ENCODE measurements around the gene SYPL1.
A peak's percentile ranks its signal among the peaks of the same experiment; 100 is the strongest.

Gene SYPL1

DNA sequence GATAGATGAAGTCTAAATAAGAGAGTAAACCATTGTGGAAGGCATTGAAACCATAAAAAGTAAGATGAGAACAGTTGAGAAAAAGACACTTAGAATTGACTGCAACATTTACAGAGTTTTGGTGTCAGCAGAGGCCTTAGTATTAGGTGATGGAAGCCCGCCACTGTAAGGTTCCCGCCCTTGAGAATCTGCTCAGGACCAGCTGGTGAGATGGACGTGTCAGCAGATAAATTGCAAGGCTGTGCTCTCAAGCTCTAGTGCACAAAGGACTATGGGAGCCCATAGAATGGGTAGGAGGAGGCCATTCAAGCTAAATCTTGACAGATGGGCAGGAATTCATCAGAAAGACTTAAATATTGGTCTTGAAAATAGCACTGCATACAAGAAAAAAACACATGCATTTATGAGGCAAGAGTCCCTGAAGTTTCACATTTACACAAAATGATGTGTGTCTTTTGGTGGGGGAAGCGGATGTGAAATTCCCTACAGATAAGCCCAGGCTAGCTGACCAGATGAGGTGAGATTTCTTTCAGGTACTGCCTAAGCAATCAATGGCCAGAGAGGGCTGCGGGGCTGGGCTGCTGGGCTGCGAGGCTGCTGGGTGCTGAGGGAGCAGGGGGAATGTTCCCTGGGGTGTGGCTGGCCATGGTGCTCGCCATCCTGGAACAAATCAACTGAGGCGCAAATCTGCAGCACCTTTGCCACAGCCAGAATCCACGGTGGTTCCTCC is 42.5 kb downstream of the SYPL1 start:
- H3K27me3 Mint-ChIP-seq = no peaks in the 10 kb centered on the region
- peak overlapping the region; percentile 97 for H3K27ac Mint-ChIP-seq
- H3K4me1 Mint-ChIP-seq = peaks cover 90% of the 10 kb centered on the region
- no peak overlapping the region for H3K4me3 Mint-ChIP-seq
- H3K9me3 Mint-ChIP-seq = no peaks in the 10 kb centered on the region
- H3K36me3 Mint-ChIP-seq = no peaks in the 10 kb centered on the region
- ATAC-seq = no peak

DNA sequence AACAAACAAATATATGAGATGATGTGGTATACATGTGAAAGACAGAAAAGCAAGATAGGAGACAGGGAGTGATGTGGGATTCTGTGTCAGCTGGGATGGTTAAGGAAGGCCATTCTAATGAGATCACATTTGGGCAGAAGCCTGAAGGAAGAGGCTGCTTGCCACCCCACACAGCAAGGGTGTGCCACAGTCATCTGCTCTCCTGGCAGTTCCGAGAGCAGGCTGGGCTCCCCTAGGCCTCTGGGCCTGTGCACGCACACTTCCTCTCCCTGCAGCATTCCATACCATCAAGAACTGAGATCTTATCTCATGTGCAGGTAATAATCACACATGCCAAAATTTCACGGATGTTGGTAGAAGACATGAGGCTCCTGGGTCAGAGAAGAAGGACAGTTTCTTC is 43.1 kb downstream of the SYPL1 start:
- H3K27me3 Mint-ChIP-seq = no peaks in the 10 kb centered on the region
- no peak overlapping the region for H3K4me3 Mint-ChIP-seq
- H3K36me3 Mint-ChIP-seq = no peaks in the 10 kb centered on the region
- H3K27ac Mint-ChIP-seq = peak overlapping the region; percentile 97
- H3K4me1 Mint-ChIP-seq = peaks cover 90% of the 10 kb centered on the region
- no peak for ATAC-seq
- H3K9me3 Mint-ChIP-seq = no peaks in the 10 kb centered on the region

DNA sequence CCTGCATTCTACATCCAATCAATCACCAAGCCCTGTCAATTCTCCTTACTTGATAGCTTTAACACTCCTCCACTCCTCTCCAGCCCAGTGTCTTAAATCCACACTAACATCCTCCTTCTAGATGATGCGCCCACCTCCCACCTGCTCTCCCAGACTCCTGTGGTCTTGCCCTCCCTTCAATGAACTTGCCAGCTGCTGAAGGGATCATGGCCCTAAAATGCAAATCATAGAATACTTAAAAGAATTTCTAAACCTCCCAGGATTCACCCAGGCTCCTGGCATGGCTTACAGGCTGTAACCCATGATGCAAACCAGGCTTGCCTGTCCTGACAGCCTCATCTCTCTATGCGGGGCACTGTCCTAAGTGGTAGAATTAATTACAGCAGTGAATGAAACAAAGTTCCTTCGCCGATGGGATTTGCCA is 43.6 kb downstream of the SYPL1 start:
- Mint-ChIP-seq H3K4me1 (peaks cover 89% of the 10 kb centered on the region), H3K27me3 (no peaks in the 10 kb centered on the region), H3K27ac (peak overlapping the region; percentile 97), H3K36me3 (no peaks in the 10 kb centered on the region), H3K9me3 (no peaks in the 10 kb centered on the region), H3K4me3 (no peak overlapping the region)
- no peak for ATAC-seq

DNA sequence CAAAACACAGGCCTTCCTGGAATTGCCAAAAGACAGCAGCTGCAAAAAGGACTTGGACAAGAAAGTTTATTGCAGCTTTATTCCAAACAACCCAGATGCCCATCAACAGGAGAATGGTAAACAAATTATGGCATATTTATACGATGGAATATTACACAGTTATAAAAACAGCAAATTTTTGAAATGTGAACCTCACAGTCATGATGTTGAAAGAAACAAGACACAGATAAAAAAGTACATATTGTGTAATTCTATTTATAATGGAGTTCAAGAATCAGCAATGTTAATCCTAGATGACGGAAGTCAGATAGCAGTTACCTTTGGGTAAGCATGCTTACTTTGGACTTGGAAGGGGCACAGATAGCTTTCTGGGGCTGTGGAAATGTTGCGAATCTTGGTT is 44.4 kb downstream of the SYPL1 start:
- no peaks in the 10 kb centered on the region for H3K27me3 Mint-ChIP-seq
- H3K9me3 Mint-ChIP-seq = no peaks in the 10 kb centered on the region
- H3K27ac Mint-ChIP-seq = peak overlapping the region; percentile 97
- H3K4me1 Mint-ChIP-seq = peaks cover 89% of the 10 kb centered on the region
- no peak for ATAC-seq
- no peak overlapping the region for H3K4me3 Mint-ChIP-seq
- no peaks in the 10 kb centered on the region for H3K36me3 Mint-ChIP-seq

DNA sequence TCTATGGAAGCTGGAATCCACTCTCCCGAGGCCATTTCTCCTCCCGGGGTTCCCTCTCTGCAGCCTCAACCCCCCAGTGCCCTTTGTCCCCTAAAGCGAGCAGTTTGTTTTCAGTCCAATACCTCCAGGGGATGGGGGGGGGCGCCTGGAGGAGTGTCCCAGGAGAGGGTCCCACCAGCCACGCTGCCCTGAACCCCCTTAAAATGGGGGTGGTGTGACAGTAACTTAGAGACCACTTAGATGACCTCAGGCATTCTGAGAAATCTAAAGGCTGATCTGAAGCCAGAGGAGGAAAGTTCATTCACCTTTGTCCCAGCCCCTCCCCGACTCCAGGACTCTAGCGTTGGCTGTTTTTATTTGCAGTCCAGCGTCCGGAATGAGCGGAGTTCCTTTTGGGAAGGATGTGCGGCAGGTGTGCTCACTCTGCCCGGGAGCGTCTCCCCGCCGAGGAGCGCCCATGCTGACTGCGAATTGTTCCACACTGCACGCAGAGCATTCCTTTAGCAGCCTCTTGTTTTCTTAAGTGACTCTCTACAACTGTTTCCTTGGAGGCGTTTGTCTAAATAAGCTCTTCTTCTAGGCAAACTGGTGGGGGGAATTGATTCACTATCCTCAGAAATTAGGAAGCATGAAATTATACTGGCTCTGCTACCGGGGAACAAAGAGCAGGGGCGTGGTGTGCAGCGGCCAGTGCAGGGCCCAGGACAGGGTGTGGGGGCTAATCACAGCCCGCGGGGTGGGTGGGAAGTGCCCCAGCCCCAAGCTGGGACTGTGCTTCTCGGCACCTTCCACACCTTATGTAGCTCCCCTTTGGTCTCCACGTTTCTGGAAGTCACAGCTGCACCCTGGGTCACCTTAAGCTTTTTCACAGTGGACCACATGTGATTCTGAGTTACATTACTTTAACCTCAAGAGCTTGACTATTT is 46.3 kb downstream of the SYPL1 start:
- Mint-ChIP-seq H3K36me3 (no peaks in the 10 kb centered on the region), H3K9me3 (no peaks in the 10 kb centered on the region), H3K4me3 (no peak overlapping the region), H3K4me1 (peaks cover 89% of the 10 kb centered on the region), H3K27ac (peak overlapping the region; percentile 78), H3K27me3 (no peaks in the 10 kb centered on the region)
- ATAC-seq = no peak

DNA sequence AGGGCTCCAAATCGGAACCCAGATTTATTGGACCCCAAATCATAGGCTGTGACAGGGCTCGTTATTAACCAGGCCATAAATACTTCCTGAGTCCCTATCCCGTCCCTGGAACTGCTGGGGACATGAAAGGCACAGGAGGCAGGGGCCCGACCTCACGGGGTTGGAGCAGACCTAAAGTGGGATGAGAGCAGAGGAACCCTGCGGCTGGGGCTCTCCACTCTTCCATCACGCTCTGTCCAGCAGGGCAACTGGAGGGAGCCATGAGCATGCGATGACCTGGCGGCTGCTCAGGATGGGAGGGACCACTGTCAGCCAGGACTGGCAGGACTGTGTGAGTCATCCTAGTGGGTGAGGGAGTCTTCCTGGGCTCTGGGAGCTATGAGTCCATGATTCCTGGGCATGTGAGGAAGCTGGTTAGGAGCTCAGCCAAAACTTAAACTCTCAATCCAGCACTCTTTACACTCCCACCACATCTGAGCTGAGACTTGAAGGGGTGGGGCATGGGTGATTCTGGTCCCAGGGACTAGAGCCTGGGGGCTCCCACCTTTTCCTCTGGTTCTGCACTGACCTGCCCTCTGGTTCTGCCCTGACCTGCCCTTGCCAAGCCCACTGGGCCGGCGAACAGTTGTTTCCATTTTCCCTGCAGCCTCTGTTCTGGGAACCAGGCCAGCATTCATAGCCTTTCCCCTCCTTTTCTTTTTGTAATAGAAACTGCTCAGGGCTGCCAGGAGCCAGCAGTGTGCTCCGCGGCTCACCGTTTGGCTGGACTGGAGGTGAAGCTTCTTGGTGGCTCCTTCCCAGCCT is 47.1 kb downstream of the SYPL1 start:
- Mint-ChIP-seq H3K4me3 (no peak overlapping the region), H3K27me3 (no peaks in the 10 kb centered on the region), H3K9me3 (no peaks in the 10 kb centered on the region), H3K36me3 (no peaks in the 10 kb centered on the region), H3K4me1 (peaks cover 89% of the 10 kb centered on the region), H3K27ac (peak overlapping the region; percentile 78)
- no peak for ATAC-seq

DNA sequence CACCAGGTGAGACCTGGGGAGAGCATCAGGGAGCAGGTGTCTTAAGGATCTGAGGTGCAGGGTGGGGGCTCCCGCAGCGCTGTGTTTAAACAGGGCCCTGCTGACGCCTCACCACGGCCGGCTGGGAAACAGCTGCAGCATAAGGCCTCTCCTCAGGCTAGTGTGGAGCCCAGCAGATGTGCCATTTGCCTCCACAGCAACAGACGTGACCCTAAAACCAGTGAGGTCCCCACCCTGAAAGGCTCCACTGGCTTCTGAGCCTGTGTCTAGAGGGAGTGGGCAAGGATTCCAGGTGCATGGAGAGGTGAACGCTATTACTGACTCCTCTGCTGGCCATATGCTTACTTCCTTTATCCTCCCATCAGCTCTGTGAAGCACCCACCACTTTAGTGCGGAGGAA is 47.8 kb downstream of the SYPL1 start:
- no peak for ATAC-seq
- Mint-ChIP-seq H3K4me3 (no peak overlapping the region), H3K27ac (peak overlapping the region; percentile 78), H3K36me3 (no peaks in the 10 kb centered on the region), H3K27me3 (no peaks in the 10 kb centered on the region), H3K4me1 (peaks cover 89% of the 10 kb centered on the region), H3K9me3 (no peaks in the 10 kb centered on the region)

DNA sequence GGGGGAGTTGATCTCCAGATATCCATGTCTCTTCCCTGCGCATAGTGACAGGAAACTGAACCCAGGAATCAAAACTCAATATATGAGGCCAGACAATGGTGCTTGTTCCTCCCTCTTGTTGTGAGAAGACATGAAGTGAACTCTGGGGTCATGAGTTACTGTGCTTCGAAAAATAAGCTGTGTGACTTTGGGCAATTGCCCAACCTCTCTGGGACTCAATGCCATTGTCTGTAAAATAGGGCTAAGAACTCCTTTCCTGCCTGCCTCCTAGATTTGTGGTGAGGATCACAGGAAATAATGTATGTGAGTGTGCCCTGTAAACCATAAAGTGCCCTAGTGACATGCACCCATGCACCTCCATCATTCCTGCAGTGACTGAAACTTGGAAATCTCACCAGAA is 48.4 kb downstream of the SYPL1 start:
- Mint-ChIP-seq H3K27ac (peak overlapping the region; percentile 86), H3K4me3 (no peak overlapping the region), H3K4me1 (peaks cover 89% of the 10 kb centered on the region), H3K27me3 (no peaks in the 10 kb centered on the region), H3K9me3 (no peaks in the 10 kb centered on the region), H3K36me3 (no peaks in the 10 kb centered on the region)
- ATAC-seq = no peak

DNA sequence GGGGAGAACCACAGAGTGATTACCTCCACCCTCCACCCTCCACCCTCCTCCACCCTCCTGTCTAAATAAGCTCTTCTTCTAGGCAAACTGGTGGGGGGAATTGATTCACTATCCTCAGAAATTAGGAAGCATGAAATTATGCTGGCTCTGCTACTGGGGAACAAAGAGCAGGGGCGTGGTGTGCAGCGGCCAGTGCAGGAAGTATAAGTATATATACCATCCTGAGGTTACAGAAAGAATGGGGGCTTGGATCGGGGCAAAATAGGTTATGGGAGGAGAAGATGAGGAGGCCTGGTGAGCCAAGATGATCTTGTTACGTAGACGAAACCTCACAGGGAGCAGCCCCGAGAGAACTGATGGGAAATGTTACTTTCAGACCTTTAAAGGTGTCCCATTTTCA is 49.1 kb downstream of the SYPL1 start:
- Mint-ChIP-seq H3K4me3 (no peak overlapping the region), H3K27me3 (no peaks in the 10 kb centered on the region), H3K9me3 (no peaks in the 10 kb centered on the region), H3K36me3 (no peaks in the 10 kb centered on the region), H3K4me1 (peaks cover 89% of the 10 kb centered on the region), H3K27ac (peak overlapping the region; percentile 86)
- no peak for ATAC-seq

DNA sequence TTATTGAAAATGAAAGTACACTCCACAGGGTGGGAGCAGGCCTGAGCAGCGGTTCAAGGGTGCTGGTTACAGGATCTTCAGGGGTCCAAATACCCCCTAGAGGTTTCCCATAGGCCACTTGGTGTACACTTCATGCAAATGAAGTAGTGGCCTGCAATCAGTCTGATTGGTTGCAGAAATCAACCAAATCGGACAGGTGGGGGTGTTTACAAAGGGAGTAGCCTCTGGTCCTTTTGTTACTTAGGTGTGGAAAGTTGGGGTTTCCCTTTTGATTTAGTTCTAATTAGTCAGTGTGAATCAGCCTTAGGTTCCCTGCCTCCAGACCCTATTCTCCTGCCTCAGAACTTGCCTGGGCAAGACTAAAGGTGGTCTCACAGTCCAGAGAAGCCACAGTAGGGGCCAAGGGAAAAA is 49.6 kb downstream of the SYPL1 start:
- peak overlapping the region; percentile 42 for H3K4me3 Mint-ChIP-seq
- no peak for ATAC-seq
- peaks cover 89% of the 10 kb centered on the region for H3K4me1 Mint-ChIP-seq
- H3K36me3 Mint-ChIP-seq = no peaks in the 10 kb centered on the region
- H3K9me3 Mint-ChIP-seq = no peaks in the 10 kb centered on the region
- no peaks in the 10 kb centered on the region for H3K27me3 Mint-ChIP-seq
- peak overlapping the region; percentile 86 for H3K27ac Mint-ChIP-seq

DNA sequence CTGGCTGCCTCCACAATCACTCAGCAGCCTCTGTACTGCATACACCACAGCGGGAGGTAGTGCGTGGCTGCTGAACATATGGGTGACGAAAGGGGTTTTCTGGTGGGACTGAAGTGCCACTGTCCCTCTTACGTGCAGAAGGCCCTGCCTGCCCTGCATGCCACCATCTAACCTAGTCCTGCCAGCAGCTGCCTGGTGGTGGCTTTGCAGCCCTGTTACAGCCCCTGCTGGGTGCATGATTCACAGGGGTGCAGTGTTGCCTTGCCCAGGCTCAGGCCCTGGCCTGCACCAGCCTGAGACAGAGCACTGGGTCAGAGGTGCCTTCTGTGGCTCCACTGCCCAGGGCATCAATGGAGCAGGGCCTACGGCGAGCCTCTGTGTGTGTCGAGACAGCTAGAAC is 50.1 kb downstream of the SYPL1 start:
- Mint-ChIP-seq H3K27ac (peak overlapping the region; percentile 86), H3K36me3 (no peaks in the 10 kb centered on the region), H3K9me3 (no peaks in the 10 kb centered on the region), H3K4me3 (peak overlapping the region; percentile 42), H3K27me3 (no peaks in the 10 kb centered on the region), H3K4me1 (peaks cover 89% of the 10 kb centered on the region)
- ATAC-seq = no peak

DNA sequence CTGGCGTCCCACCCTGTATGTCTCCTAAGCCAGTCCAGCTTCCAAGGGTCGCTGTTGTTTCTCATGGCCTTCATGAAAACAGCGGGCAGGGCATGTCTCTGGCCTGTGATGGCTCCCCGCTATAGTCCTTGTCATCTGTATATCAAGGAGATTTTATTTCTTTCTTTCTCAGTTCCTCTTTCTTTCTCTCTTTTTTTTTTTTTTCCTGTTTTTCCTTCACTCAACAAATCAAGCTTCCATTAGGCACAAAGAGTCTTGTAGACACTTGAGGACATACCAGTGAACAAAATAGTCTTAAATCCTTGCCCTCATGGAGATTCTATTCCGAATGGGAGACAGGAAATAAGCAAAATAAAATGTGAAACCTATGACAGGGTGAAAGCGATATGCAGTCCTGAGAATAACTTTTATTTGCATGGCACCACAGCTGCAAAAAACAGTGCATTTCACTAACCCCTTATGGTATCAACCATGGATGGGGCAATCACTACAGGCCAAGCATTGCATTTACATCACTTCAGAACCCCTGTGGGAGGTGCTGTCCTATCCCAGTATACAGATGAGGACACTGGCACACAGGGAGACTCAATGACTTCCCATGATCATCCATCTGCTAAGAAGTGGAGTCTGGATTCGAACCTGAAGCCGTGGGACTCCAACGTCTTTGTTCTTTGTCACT is 50.7 kb downstream of the SYPL1 start:
- Mint-ChIP-seq H3K27me3 (no peaks in the 10 kb centered on the region), H3K4me1 (peaks cover 90% of the 10 kb centered on the region), H3K9me3 (no peaks in the 10 kb centered on the region), H3K4me3 (peak overlapping the region; percentile 42), H3K36me3 (no peaks in the 10 kb centered on the region), H3K27ac (peak overlapping the region; percentile 86)
- ATAC-seq = peak; percentile 56

DNA sequence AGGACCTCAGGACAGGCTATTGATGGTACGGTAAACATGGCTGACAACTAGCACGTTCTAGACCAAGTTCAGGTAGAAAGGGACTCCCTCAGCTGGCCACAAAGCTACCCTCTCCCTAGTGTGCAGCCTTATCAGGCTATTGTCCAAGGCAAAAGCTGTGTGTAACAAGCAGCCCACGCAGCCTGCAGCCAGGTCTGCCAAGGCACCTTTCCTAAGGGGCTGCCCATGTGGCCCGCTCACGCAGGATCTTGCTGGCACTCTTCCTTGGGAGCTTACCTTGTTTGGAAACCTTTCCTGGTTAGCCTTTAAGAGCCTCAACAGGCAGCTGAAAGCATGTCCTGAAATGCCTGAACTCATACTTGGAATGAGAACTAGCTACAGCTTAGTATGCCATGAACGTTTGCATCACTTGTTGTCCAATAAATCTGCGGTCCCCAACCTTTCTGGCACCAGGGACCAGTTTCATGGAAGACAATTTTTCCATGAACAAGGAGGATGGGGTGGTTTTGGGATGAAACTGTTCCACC is 51.7 kb downstream of the SYPL1 start:
- Mint-ChIP-seq H3K4me1 (peaks cover 89% of the 10 kb centered on the region), H3K4me3 (no peak overlapping the region), H3K27ac (peak overlapping the region; percentile 86), H3K27me3 (no peaks in the 10 kb centered on the region), H3K36me3 (no peaks in the 10 kb centered on the region), H3K9me3 (no peaks in the 10 kb centered on the region)
- ATAC-seq = no peak

DNA sequence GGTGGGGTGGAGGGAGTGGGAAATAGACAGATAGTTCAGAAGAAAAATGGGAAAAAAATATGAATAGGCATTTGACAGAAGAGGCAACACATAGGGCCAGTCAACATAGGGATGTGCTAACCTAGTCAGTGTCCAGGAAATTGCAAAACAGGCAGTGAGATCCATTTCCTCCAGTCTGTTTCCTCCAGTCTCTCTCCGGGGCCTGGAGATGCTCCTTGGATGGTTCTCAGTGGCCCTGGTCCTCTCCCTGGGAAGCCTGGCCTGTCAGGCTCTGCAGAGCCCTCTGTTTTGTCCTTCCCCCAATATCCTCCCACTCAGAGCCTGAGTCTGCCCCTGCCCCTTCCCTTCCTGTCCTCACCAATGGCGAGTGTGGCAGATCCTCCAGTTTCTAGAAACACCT is 52.6 kb downstream of the SYPL1 start:
- Mint-ChIP-seq H3K36me3 (no peaks in the 10 kb centered on the region), H3K4me1 (peaks cover 80% of the 10 kb centered on the region), H3K27me3 (no peaks in the 10 kb centered on the region), H3K9me3 (no peaks in the 10 kb centered on the region), H3K4me3 (no peak overlapping the region), H3K27ac (peak overlapping the region; percentile 86)
- ATAC-seq = no peak

Measured in stimulated activated memory B cell treated with anti-CD40 and anti-IgM and Interleukin-4, amounts not matched to agents 10 μg/mL and 1 μg/mL and 100 μg/mL, for 72 hours (primary cell).